Kidney (tissue), 14 donors: ENCODE measurements around the gene DPAGT1. TPM values are rescaled to one million over a fixed set of nuclear protein-coding genes. Genes with fewer than 3 reads are reported as not detected.

Experiments used
- DNase-seq, 5 donors: peaks; one replicate each; pipeline ENCODE4 v3.0.0-alpha.2; 2013 to 2020
- FAIRE-seq: peaks from 2 replicates; lab custom pipeline; 2012; peaks lifted over from hg19 to GRCh38; lab: Jason Lieb, UNC
- H3K27ac ChIP-seq, 2 donors: one replicate each; pipeline ENCODE4 v1.7.0; 2013; ENCODE audit warnings: low read depth in 2 of 2, low read length in 2 of 2, inconsistent platforms in 1 of 2
- H3K27me3 ChIP-seq: one replicate; pipeline ENCODE4 v1.7.1; 2013; ENCODE audit warnings: low read length, inconsistent platforms; ENCODE audit not compliant: control insufficient read depth, insufficient read depth
- H3K36me3 ChIP-seq, 3 donors: one replicate each; pipeline versions ENCODE4 v1.7.0 to v1.7.1; 2013; ENCODE audit warnings: low read length in 3 of 3, control low read depth in 1 of 3, inconsistent platforms in 1 of 3; ENCODE audit not compliant: insufficient read depth in 3 of 3, control insufficient read depth in 2 of 3
- H3K4me1 ChIP-seq, 3 donors: one replicate each; pipeline versions ENCODE4 v1.7.0 to v1.7.1; 2013; ENCODE audit warnings: low read length in 3 of 3, inconsistent platforms in 1 of 3, low read depth in 1 of 3; ENCODE audit not compliant: control insufficient read depth in 2 of 3, insufficient read depth in 2 of 3
- H3K4me3 ChIP-seq, 3 donors: one replicate each; pipeline versions ENCODE4 v1.7.0 to v1.8.1; 2013; ENCODE audit warnings: low read length in 3 of 3, control low read depth in 1 of 3, inconsistent platforms in 1 of 3
- H3K9ac ChIP-seq, 3 donors: one replicate each; pipeline versions ENCODE4 v1.7.0 to v1.7.1; 2013; ENCODE audit warnings: low read length in 3 of 3, control low read depth in 1 of 3, inconsistent platforms in 1 of 3
- H3K9me3 ChIP-seq, 3 donors: one replicate each; pipeline versions ENCODE4 v1.7.0 to v1.7.1; 2013; ENCODE audit warnings: low read length in 3 of 3, control low read depth in 1 of 3, inconsistent platforms in 1 of 3; ENCODE audit not compliant: control insufficient read depth in 2 of 3, insufficient read depth in 1 of 3
- intact Hi-C: fragments of 100-400 bp; cut with DNase I; formaldehyde crosslinking; loops from one replicate; pipeline ENCODE4 v1.11.1; 2022
- polyA plus RNA-seq: library from polyadenylated mRNA; stranded (reverse); fragments of 350-450 nt; fragmentation: Illumina TruSeq; extraction: RNeasy Lipid Tissue Mini Kit (QIAGEN cat#74804); gene quantifications from one replicate; pipeline ENCODE4 v1.2.3, GENCODE V29; 2014; ENCODE audit warnings: low read depth, low replicate concordance; ENCODE audit not compliant: insufficient read depth
- total RNA-seq: library from RNA; stranded (reverse); fragmentation: NEBNext Ultra II Directional; extraction: Animal tissue kit (Norgen Biotek cat#: 25700); gene quantifications from one replicate; pipeline ENCODE4 v1.2.1, GENCODE V29; 2021
- TF ChIP-seq, protein P1 (sequence below): IDR thresholded peaks from 3 replicates; pipeline ENCODE4 v1.5.1; 2012; ENCODE audit warnings: mild to moderate bottlenecking, moderate library complexity, borderline replicate concordance; ENCODE audit not compliant: insufficient read depth; ENCODE audit errors: extremely low read depth
- donor health status: control.
- donor health status: control.
- donor health status: control.
- donor health status: control.
- donor health status: control.
- donor health status: DM: yes; HTN: yes; CAD: no.
- donor health status: Normal renal cell carcinoma (clear cell type).

Gene DPAGT1
- total and polyA plus RNA-seq, 2 donors from 2014 or later: 34.8 to 41.0 TPM

DNA sequence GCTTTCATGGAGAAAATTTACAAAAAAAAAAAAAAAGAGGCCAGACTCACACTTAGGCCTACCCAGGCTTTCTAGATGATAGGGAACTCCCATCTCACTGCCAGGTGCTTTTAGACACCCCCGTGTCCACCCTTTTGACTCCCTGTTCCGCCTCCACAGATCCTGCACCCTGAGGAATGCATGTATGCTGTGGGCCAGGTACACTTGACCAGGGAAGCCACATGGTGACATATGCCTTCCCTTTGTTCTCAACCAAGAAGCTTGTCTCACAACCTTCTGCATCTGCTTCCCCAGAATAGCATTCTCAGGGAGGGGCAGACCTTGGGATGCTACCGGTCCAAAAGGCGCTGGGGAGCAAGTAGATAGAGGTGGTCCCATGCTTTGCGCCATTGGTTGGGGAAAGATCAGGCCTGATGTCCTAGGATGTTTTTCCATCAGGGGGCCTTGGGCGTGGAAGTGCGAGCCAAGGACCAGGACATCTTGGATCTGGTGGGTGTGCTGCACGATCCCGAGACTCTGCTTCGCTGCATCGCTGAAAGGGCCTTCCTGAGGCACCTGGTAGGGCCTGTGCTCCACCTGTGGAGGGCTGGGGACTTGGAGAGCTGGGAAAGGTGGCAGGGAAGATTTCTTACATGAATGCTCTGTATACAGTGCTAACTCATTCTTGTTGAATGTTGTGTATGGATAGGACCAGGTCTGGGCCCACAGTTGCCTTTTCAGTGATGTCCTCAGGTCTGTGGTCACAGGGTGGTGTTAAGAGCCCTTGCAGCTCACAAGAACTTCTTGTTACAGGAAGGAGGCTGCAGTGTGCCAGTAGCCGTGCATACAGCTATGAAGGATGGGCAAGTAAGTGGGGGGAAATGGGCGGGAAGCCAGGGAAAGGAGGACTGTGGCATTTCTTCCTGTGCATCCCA lies 9.4 kb downstream of the DPAGT1 start:
- FAIRE-seq: no peak
- no peaks in the 10 kb centered on the region for H3K9me3 ChIP-seq
- peak overlapping the region in 1 of 3 donors; percentile 42 for H3K4me3 ChIP-seq
- peak overlapping the region in 1 of 3 donors; percentile 78 for H3K9ac ChIP-seq
- no peak for DNase-seq
- H3K27ac ChIP-seq: no peak overlapping the region
- H3K27me3 ChIP-seq: no peaks in the 10 kb centered on the region
- TF ChIP-seq, protein P1, sequence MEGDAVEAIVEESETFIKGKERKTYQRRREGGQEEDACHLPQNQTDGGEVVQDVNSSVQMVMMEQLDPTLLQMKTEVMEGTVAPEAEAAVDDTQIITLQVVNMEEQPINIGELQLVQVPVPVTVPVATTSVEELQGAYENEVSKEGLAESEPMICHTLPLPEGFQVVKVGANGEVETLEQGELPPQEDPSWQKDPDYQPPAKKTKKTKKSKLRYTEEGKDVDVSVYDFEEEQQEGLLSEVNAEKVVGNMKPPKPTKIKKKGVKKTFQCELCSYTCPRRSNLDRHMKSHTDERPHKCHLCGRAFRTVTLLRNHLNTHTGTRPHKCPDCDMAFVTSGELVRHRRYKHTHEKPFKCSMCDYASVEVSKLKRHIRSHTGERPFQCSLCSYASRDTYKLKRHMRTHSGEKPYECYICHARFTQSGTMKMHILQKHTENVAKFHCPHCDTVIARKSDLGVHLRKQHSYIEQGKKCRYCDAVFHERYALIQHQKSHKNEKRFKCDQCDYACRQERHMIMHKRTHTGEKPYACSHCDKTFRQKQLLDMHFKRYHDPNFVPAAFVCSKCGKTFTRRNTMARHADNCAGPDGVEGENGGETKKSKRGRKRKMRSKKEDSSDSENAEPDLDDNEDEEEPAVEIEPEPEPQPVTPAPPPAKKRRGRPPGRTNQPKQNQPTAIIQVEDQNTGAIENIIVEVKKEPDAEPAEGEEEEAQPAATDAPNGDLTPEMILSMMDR: no peak
- H3K36me3 ChIP-seq: peaks cover 2 to 14% (median 5%) of the 10 kb centered on the region in 3 donors
- peaks cover 0 to 10% (median 3%) of the 10 kb centered on the region in 3 donors for H3K4me1 ChIP-seq
- intact Hi-C loops: no loop called here

DNA sequence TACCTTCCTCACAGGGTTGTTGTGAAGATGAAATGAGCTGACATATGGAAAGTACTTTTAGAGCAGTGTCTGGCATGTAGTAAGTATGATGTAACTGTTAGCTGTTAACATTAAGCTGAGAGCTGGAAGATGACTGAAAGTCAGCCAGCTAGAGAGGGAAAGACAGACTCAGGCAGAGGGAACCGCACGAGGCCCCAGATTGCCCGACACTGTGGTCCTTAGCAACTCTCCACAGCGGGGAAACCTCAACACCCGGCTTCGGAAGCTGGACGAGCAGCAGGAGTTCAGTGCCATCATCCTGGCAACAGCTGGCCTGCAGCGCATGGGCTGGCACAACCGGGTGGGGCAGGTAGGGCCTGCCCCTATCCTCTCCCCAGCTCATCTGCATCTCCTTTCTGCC lies 10.5 kb downstream of the DPAGT1 start:
- Histone ChIP-seq H3K36me3 (peaks cover 0 to 10% (median 2%) of the 10 kb centered on the region in 3 donors), H3K9ac (no peak overlapping the region), H3K4me1 (peaks cover 0 to 10% (median 3%) of the 10 kb centered on the region in 3 donors), H3K4me3 (no peak overlapping the region), H3K27ac (no peak overlapping the region), H3K9me3 (no peaks in the 10 kb centered on the region), H3K27me3 (no peaks in the 10 kb centered on the region)
- FAIRE-seq: no peak
- TF ChIP-seq, protein P1: no peak
- DNase-seq: no peak
- intact Hi-C loops: no loop called here

DNA sequence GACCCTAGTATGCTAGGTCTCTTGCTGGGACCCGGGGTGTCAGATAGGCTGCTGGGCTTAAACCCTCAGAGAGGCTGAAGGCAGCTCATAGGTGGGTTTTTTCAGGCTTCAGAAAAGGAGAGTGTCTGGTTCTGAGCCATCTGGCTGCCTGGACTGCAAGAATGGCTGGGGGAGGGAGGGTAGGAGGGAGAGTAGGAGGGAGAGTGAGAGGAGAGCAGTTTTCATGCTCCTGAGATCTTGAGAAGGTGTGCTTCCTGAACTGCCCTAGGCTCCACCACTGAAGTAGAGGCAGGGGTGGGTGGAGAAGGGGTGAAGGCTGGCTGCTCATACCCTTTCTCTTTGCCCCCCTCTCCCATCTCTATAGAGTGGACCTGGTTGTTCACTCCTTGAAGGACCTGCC lies 12.3 kb downstream of the DPAGT1 start:
- Histone ChIP-seq H3K4me3 (no peak overlapping the region), H3K27ac (no peak overlapping the region), H3K4me1 (peaks cover 2 to 21% (median 3%) of the 10 kb centered on the region in 3 donors), H3K27me3 (no peaks in the 10 kb centered on the region), H3K36me3 (peaks cover 0 to 10% (median 2%) of the 10 kb centered on the region in 3 donors), H3K9me3 (no peaks in the 10 kb centered on the region), H3K9ac (no peak overlapping the region)
- intact Hi-C loops: no loop called here
- FAIRE-seq (no peak), DNase-seq (no peak)
- TF ChIP-seq, protein P1: no peak
